ENCODE results near the gene AP1G2. TPM values are rescaled to one million over a fixed set of nuclear protein-coding genes. Genes with fewer than 3 reads are reported as not detected.

Gene AP1G2
- polyA plus RNA-seq, 2 of the 4 experiments (the other 2 are of a cell fraction), result 80.6 to 83.7 TPM

GRCh38 chr14:23580152-23580926 is 12.7 kb upstream of the AP1G2 start:
- no peak overlapping the region for H3K4me3 ChIP-seq
- WGBS (ENCODE audit: missing lambda C conversion rate), result 79% methylated on average over 4 of the region's 24 CpGs
- FAIRE-seq, result no peak
- no peaks in the 10 kb centered on the region for H3K9me3 ChIP-seq
- H3K4me1 ChIP-seq, result no peaks in the 10 kb centered on the region
- no peak for ATAC-seq
- ChIA-PET CTCF (interaction anchor here (0.7 to 2.6 kb wide), 4 partner anchors 9 to 477 kb away, joined by 3 to 13 read pairs (median 4); no protein-coding TSS in a partner anchor), POLR2A (no interaction called here)
- TF ChIP-seq HOXB13 (CRISPR knock-in tag; IDR thresholded peaks at IDR 0.05; ENCODE audit: low read depth), result no peak
- no peak for TF ChIP-seq FOXS1 (CRISPR knock-in tag; IDR thresholded peaks at IDR 0.05)
- no peak for TF ChIP-seq HMGXB4 (CRISPR knock-in tag; IDR thresholded peaks at IDR 0.05; ENCODE audit: borderline replicate concordance)
- TF ChIP-seq EHMT2 (IDR thresholded peaks at IDR 0.05; ENCODE audit: low read depth), result no peak
- no peak for TF ChIP-seq BHLHE40 (IDR thresholded peaks at IDR 0.05; ENCODE audit: low read depth, low read length)
- TF ChIP-seq HOXB5 (CRISPR knock-in tag; IDR thresholded peaks at IDR 0.05), result no peak
- TF ChIP-seq SREBF2 (IDR thresholded peaks at IDR 0.05), result no peak
- TF ChIP-seq USF2 (IDR thresholded peaks at IDR 0.05), result no peak
- no peak for TF ChIP-seq JUNB (IDR thresholded peaks at IDR 0.05)
- TF ChIP-seq CBX8 (IDR thresholded peaks at IDR 0.05), result no peak
- no peak for TF ChIP-seq TP53 (CRISPR knock-in tag; IDR thresholded peaks at IDR 0.05)
- TF ChIP-seq POLR2A (IDR thresholded peaks at IDR 0.05; ENCODE audit: low read length), result no peak
- H3K27ac ChIP-seq, result no peak overlapping the region
- H3K4me2 ChIP-seq, result no peak overlapping the region
- DNase-seq (ENCODE audit: low read depth in 1 of 2, low spot score in 1 of 2), result no peak

- Histone ChIP-seq H3K4me2 (no peak overlapping the region), H3K9me3 (no peaks in the 10 kb centered on the region), H3K4me3 (no peak overlapping the region), H3K27ac (no peak overlapping the region), H3K4me1 (no peaks in the 10 kb centered on the region)
- ATAC-seq (no peak), DNase-seq (ENCODE audit: low read depth in 1 of 2, low spot score in 1 of 2) (no peak), FAIRE-seq (no peak)
- CTCF ChIA-PET, result interaction anchor here (0.7 to 1.0 kb wide), 2 partner anchors 9 to 477 kb away, joined by 3 read pairs; no protein-coding TSS in a partner anchor
- POLR2A ChIA-PET, result no interaction called here
- TF ChIP-seq BHLHE40 (IDR thresholded peaks at IDR 0.05; ENCODE audit: low read depth, low read length) (no peak), FOSB (CRISPR knock-in tag; IDR thresholded peaks at IDR 0.05) (no peak), MYC (IDR thresholded peaks at IDR 0.05; ENCODE audit: borderline replicate concordance, low read length) (no peak), HMGXB4 (CRISPR knock-in tag; IDR thresholded peaks at IDR 0.05; ENCODE audit: borderline replicate concordance) (no peak)
Observed at GRCh38 chr14:23579739-23580138, 12.1 kb upstream of the AP1G2 start.

GRCh38 chr14:23579311-23579630 is 11.7 kb upstream of the AP1G2 start:
- H3K4me3 ChIP-seq, result no peak overlapping the region
- DNase-seq (ENCODE audit: low read depth in 1 of 2, low spot score in 1 of 2) (no peak), ATAC-seq (no peak), FAIRE-seq (no peak)
- H3K4me2 ChIP-seq, result no peak overlapping the region
- ChIA-PET CTCF (interaction anchor here (0.7 to 1.8 kb wide), 3 partner anchors 9 to 478 kb away, joined by 3 to 4 read pairs (median 3); no protein-coding TSS in a partner anchor), POLR2A (no interaction called here)
- H3K4me1 ChIP-seq, result no peaks in the 10 kb centered on the region
- H3K9me3 ChIP-seq, result no peaks in the 10 kb centered on the region
- no peak overlapping the region for H3K27ac ChIP-seq
- 72% methylated on average over 3 of the region's 3 CpGs for WGBS (ENCODE audit: missing lambda C conversion rate)
- TF ChIP-seq HDAC2 (IDR thresholded peaks at IDR 0.05) (no peak), PBX3 (IDR thresholded peaks at IDR 0.05) (no peak), E2F6 (IDR thresholded peaks at IDR 0.05; ENCODE audit: borderline replicate concordance, low read depth) (no peak), SREBF2 (IDR thresholded peaks at IDR 0.05) (no peak), CBX8 (IDR thresholded peaks at IDR 0.05) (no peak), RNF2 (IDR thresholded peaks at IDR 0.05; ENCODE audit: borderline replicate concordance, low read depth) (no peak), RARB (CRISPR knock-in tag; IDR thresholded peaks at IDR 0.05) (no peak), ESRRA (IDR thresholded peaks at IDR 0.05; ENCODE audit: borderline replicate concordance, low read length) (no peak), JUNB (IDR thresholded peaks at IDR 0.05) (no peak), MAZ (IDR thresholded peaks at IDR 0.05; ENCODE audit: borderline replicate concordance, low read depth, low read length) (no peak), TP53 (CRISPR knock-in tag; IDR thresholded peaks at IDR 0.05) (no peak), FOSL2 (IDR thresholded peaks at IDR 0.05) (no peak), FOSL2 (CRISPR knock-in tag; IDR thresholded peaks at IDR 0.05) (no peak), FOSB (CRISPR knock-in tag; IDR thresholded peaks at IDR 0.05) (no peak), HMGXB4 (CRISPR knock-in tag; IDR thresholded peaks at IDR 0.05; ENCODE audit: borderline replicate concordance) (no peak), CHD4 (IDR thresholded peaks at IDR 0.05; ENCODE audit: borderline replicate concordance) (no peak), ZFP36 (IDR thresholded peaks at IDR 0.05; ENCODE audit: borderline replicate concordance, partially characterized antibody) (no peak)

Measured in A549 (cell line).